ENCODE data around the gene RAB31.
A peak's percentile ranks its signal among the peaks of the same experiment; 100 is the strongest.

Gene RAB31

DNA sequence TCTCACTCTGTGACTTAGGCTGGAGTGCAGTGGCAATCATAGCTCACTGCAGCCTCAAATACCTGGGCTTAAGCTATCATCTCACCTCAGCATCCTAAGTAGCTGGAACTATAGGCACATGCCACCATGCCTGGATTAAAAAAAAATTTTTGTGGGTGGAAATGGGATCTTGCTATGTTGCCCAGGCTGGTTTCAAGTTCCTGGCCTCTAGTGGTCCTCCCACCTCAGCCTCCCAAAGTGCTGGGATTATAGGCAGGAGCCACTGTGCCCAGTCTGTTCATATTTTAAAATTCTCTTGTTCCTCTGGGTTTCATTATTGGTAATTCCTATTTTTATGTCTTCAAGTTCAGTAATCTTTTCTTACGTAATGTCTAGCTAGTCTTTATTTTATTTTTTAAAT, 25.5 kb upstream of the RAB31 start:
- Histone ChIP-seq H3K18ac (ENCODE audit: low read length) (no peak overlapping the region), H3K36me3 (replicated peaks in 1 of 2; ENCODE audit: control insufficient read depth in 2 of 2, insufficient read depth in 2 of 2, low read length in 2 of 2) (no peaks in the 10 kb centered on the region), H3K4me2 (ENCODE audit: insufficient read depth, low read length, poor library complexity, severe bottlenecking) (no peak overlapping the region), H3K27me3 (ENCODE audit: control insufficient read depth in 3 of 3, insufficient read depth in 3 of 3, low read depth in 1 of 3, low read length in 3 of 3) (no peaks in the 10 kb centered on the region), H3K14ac (ENCODE audit: low read length) (no peak overlapping the region), H2BK120ac (ENCODE audit: low read depth, low read length) (no peak overlapping the region), H4K91ac (ENCODE audit: low read depth, low read length, poor library complexity) (no peak overlapping the region), H2BK12ac (ENCODE audit: low read length) (no peak overlapping the region), H3K4ac (ENCODE audit: low read length) (no peak overlapping the region), H2BK5ac (ENCODE audit: low read length) (no peak overlapping the region), H2AFZ (ENCODE audit: low read length) (no peak overlapping the region), H4K8ac (ENCODE audit: low read depth, low read length) (no peak overlapping the region), H3K79me1 (ENCODE audit: low read depth, low read length) (no peaks in the 10 kb centered on the region), H3K9me3 (replicated peaks in 1 of 2; ENCODE audit: control insufficient read depth in 2 of 2, insufficient read depth in 1 of 2, low read depth in 1 of 2, low read length in 2 of 2) (peaks cover 2 to 5% of the 10 kb centered on the region in 2 donors), H2AK5ac (ENCODE audit: low read depth, low read length) (no peak overlapping the region), H3K4me3 (ENCODE audit: low read length in 2 of 2) (no peak overlapping the region), H3K27ac (replicated peaks; ENCODE audit: low read length) (no peak overlapping the region), H3K4me1 (ENCODE audit: control insufficient read depth in 2 of 2, insufficient read depth in 1 of 2, low read depth in 1 of 2, low read length in 2 of 2) (peaks cover 0 to 5% of the 10 kb centered on the region in 2 donors), H2BK15ac (ENCODE audit: low read length) (no peak overlapping the region), H3K9ac (ENCODE audit: low read depth, low read length, poor library complexity) (no peak overlapping the region), H3K23ac (ENCODE audit: low read depth, low read length, poor library complexity) (no peak overlapping the region)
- DNase-seq (ENCODE audit: low spot score): no peak
- no CpG with 5 or more reads among the region's 1 CpG for WGBS, 2 donors (ENCODE audit: extremely low coverage in 2 of 2, insufficient read length in 2 of 2, insufficient replicate concordance in 1 of 2)

- H3K27me3 ChIP-seq (ENCODE audit: control insufficient read depth in 3 of 3, insufficient read depth in 3 of 3, low read depth in 1 of 3, low read length in 3 of 3): no peaks in the 10 kb centered on the region
- H3K4ac ChIP-seq (ENCODE audit: low read length): no peak overlapping the region
- no peak overlapping the region for H4K8ac ChIP-seq (ENCODE audit: low read depth, low read length)
- H3K9me3 ChIP-seq (replicated peaks in 1 of 2; ENCODE audit: control insufficient read depth in 2 of 2, insufficient read depth in 1 of 2, low read depth in 1 of 2, low read length in 2 of 2): peaks cover 0 to 2% of the 10 kb centered on the region in 2 donors
- H3K14ac ChIP-seq (ENCODE audit: low read length): no peak overlapping the region
- no peak overlapping the region for H2BK12ac ChIP-seq (ENCODE audit: low read length)
- no peak for DNase-seq (ENCODE audit: low spot score)
- H3K36me3 ChIP-seq (replicated peaks in 1 of 2; ENCODE audit: control insufficient read depth in 2 of 2, insufficient read depth in 2 of 2, low read length in 2 of 2): no peaks in the 10 kb centered on the region
- peaks cover 0 to 5% of the 10 kb centered on the region in 2 donors for H3K4me1 ChIP-seq (ENCODE audit: control insufficient read depth in 2 of 2, insufficient read depth in 1 of 2, low read depth in 1 of 2, low read length in 2 of 2)
- no peak overlapping the region for H3K9ac ChIP-seq (ENCODE audit: low read depth, low read length, poor library complexity)
- H3K79me1 ChIP-seq (ENCODE audit: low read depth, low read length): no peaks in the 10 kb centered on the region
- no peak overlapping the region for H3K18ac ChIP-seq (ENCODE audit: low read length)
- no CpG with 5 or more reads among the region's 9 CpGs for WGBS, 2 donors (ENCODE audit: extremely low coverage in 2 of 2, insufficient read length in 2 of 2, insufficient replicate concordance in 1 of 2)
- H3K4me3 ChIP-seq (ENCODE audit: low read length in 2 of 2): no peak overlapping the region
- no peak overlapping the region for H2BK5ac ChIP-seq (ENCODE audit: low read length)
- peak overlapping the region; percentile 62 for H2AFZ ChIP-seq (ENCODE audit: low read length)
- H2AK5ac ChIP-seq (ENCODE audit: low read depth, low read length): no peak overlapping the region
- no peak overlapping the region for H3K27ac ChIP-seq (replicated peaks; ENCODE audit: low read length)
- no peak overlapping the region for H3K4me2 ChIP-seq (ENCODE audit: insufficient read depth, low read length, poor library complexity, severe bottlenecking)
- no peak overlapping the region for H2BK15ac ChIP-seq (ENCODE audit: low read length)
- no peak overlapping the region for H3K23ac ChIP-seq (ENCODE audit: low read depth, low read length, poor library complexity)
- no peak overlapping the region for H4K91ac ChIP-seq (ENCODE audit: low read depth, low read length, poor library complexity)
- no peak overlapping the region for H2BK120ac ChIP-seq (ENCODE audit: low read depth, low read length)
Measured at GRCh38 chr18:9683418-9684396, 24.4 kb upstream of the RAB31 start.

- no peak overlapping the region for H3K14ac ChIP-seq (ENCODE audit: low read length)
- peaks cover 0 to 2% of the 10 kb centered on the region in 2 donors for H3K9me3 ChIP-seq (replicated peaks in 1 of 2; ENCODE audit: control insufficient read depth in 2 of 2, insufficient read depth in 1 of 2, low read depth in 1 of 2, low read length in 2 of 2)
- no peak overlapping the region for H3K4me3 ChIP-seq (ENCODE audit: low read length in 2 of 2)
- no peak overlapping the region for H3K4ac ChIP-seq (ENCODE audit: low read length)
- no peak overlapping the region for H3K4me2 ChIP-seq (ENCODE audit: insufficient read depth, low read length, poor library complexity, severe bottlenecking)
- H3K36me3 ChIP-seq (replicated peaks in 1 of 2; ENCODE audit: control insufficient read depth in 2 of 2, insufficient read depth in 2 of 2, low read length in 2 of 2): no peaks in the 10 kb centered on the region
- H3K27ac ChIP-seq (replicated peaks; ENCODE audit: low read length): no peak overlapping the region
- no peak overlapping the region for H3K23ac ChIP-seq (ENCODE audit: low read depth, low read length, poor library complexity)
- no peak overlapping the region for H4K91ac ChIP-seq (ENCODE audit: low read depth, low read length, poor library complexity)
- no peak overlapping the region for H2BK15ac ChIP-seq (ENCODE audit: low read length)
- no peak overlapping the region for H3K9ac ChIP-seq (ENCODE audit: low read depth, low read length, poor library complexity)
- no peak overlapping the region for H4K8ac ChIP-seq (ENCODE audit: low read depth, low read length)
- H2AK5ac ChIP-seq (ENCODE audit: low read depth, low read length): no peak overlapping the region
- H2BK12ac ChIP-seq (ENCODE audit: low read length): no peak overlapping the region
- H3K18ac ChIP-seq (ENCODE audit: low read length): no peak overlapping the region
- peaks cover 0 to 5% of the 10 kb centered on the region in 2 donors for H3K4me1 ChIP-seq (ENCODE audit: control insufficient read depth in 2 of 2, insufficient read depth in 1 of 2, low read depth in 1 of 2, low read length in 2 of 2)
- DNase-seq (ENCODE audit: low spot score): no peak
- WGBS, 2 donors (ENCODE audit: extremely low coverage in 2 of 2, insufficient read length in 2 of 2, insufficient replicate concordance in 1 of 2): no CpG with 5 or more reads among the region's 9 CpGs
- H3K79me1 ChIP-seq (ENCODE audit: low read depth, low read length): no peaks in the 10 kb centered on the region
- no peak overlapping the region for H2BK120ac ChIP-seq (ENCODE audit: low read depth, low read length)
- no peaks in the 10 kb centered on the region for H3K27me3 ChIP-seq (ENCODE audit: control insufficient read depth in 3 of 3, insufficient read depth in 3 of 3, low read depth in 1 of 3, low read length in 3 of 3)
- peak overlapping the region; percentile 26 for H2AFZ ChIP-seq (ENCODE audit: low read length)
- no peak overlapping the region for H2BK5ac ChIP-seq (ENCODE audit: low read length)
Measured at GRCh38 chr18:9684881-9685614, 23.1 kb upstream of the RAB31 start.

GRCh38 chr18:9685615-9685890, 22.5 kb upstream of the RAB31 start:
- Histone ChIP-seq H3K4ac (ENCODE audit: low read length) (no peak overlapping the region), H4K8ac (ENCODE audit: low read depth, low read length) (no peak overlapping the region), H3K18ac (ENCODE audit: low read length) (no peak overlapping the region), H2BK5ac (ENCODE audit: low read length) (no peak overlapping the region), H3K9me3 (replicated peaks in 1 of 2; ENCODE audit: control insufficient read depth in 2 of 2, insufficient read depth in 1 of 2, low read depth in 1 of 2, low read length in 2 of 2) (peaks cover 0 to 2% of the 10 kb centered on the region in 2 donors), H2BK120ac (ENCODE audit: low read depth, low read length) (no peak overlapping the region), H3K9ac (ENCODE audit: low read depth, low read length, poor library complexity) (no peak overlapping the region), H3K79me1 (ENCODE audit: low read depth, low read length) (no peaks in the 10 kb centered on the region), H3K4me1 (ENCODE audit: control insufficient read depth in 2 of 2, insufficient read depth in 1 of 2, low read depth in 1 of 2, low read length in 2 of 2) (peaks cover 0 to 5% of the 10 kb centered on the region in 2 donors), H3K23ac (ENCODE audit: low read depth, low read length, poor library complexity) (no peak overlapping the region), H3K27me3 (ENCODE audit: control insufficient read depth in 3 of 3, insufficient read depth in 3 of 3, low read depth in 1 of 3, low read length in 3 of 3) (no peaks in the 10 kb centered on the region), H3K14ac (ENCODE audit: low read length) (no peak overlapping the region), H4K91ac (ENCODE audit: low read depth, low read length, poor library complexity) (no peak overlapping the region), H2BK15ac (ENCODE audit: low read length) (no peak overlapping the region), H3K4me2 (ENCODE audit: insufficient read depth, low read length, poor library complexity, severe bottlenecking) (no peak overlapping the region), H2BK12ac (ENCODE audit: low read length) (no peak overlapping the region), H2AFZ (ENCODE audit: low read length) (no peak overlapping the region), H3K36me3 (replicated peaks in 1 of 2; ENCODE audit: control insufficient read depth in 2 of 2, insufficient read depth in 2 of 2, low read length in 2 of 2) (no peaks in the 10 kb centered on the region), H3K27ac (replicated peaks; ENCODE audit: low read length) (no peak overlapping the region), H2AK5ac (ENCODE audit: low read depth, low read length) (no peak overlapping the region), H3K4me3 (ENCODE audit: low read length in 2 of 2) (no peak overlapping the region)
- WGBS, 2 donors (ENCODE audit: extremely low coverage in 2 of 2, insufficient read length in 2 of 2, insufficient replicate concordance in 1 of 2): no CpG with 5 or more reads among the region's 4 CpGs
- no peak for DNase-seq (ENCODE audit: low spot score)
